ENCODE data around the gene PNMA8C.

The PNMA8C gene

DNA sequence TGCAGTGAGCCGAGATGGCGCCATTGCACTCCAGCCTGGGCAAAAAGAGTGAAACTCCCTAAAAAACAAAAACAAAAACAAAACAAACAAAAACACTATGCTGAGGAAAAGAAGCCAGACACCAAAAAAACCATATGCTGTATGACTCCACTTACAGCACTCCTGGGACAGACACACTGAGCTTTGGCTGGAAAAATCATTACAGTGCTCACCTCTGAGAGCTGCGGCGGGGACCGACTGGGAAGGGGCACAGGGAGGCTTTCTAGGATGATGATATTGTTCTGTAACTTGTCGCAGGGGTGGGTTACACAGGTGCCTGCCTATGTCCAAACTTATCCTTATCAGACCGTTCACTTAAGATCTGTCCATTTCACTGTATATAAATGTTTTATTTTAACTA, 34.8 kb upstream of the PNMA8C start:
- H3K27ac ChIP-seq (ENCODE audit: low read depth, low read length, severe bottlenecking) = no peak overlapping the region
- WGBS, 2 experiments (ENCODE audit: insufficient coverage in 2 of 2) = 100% methylated on average over 4 of the region's 7 CpGs; no CpG with 5 or more reads in 1 of the 2 experiments
- H3K4me3 ChIP-seq (ENCODE audit: extremely low read depth, insufficient read depth, low read length, poor library complexity, severe bottlenecking) = no peak overlapping the region
- peaks cover 21% of the 10 kb centered on the region for H3K36me3 ChIP-seq (ENCODE audit: control insufficient read depth, insufficient read depth, low read length)
- no peaks in the 10 kb centered on the region for H3K4me1 ChIP-seq (ENCODE audit: control insufficient read depth, insufficient read depth, low read length, poor library complexity, severe bottlenecking)
- H3K9me3 ChIP-seq (ENCODE audit: control insufficient read depth, low read length) = no peaks in the 10 kb centered on the region

DNA sequence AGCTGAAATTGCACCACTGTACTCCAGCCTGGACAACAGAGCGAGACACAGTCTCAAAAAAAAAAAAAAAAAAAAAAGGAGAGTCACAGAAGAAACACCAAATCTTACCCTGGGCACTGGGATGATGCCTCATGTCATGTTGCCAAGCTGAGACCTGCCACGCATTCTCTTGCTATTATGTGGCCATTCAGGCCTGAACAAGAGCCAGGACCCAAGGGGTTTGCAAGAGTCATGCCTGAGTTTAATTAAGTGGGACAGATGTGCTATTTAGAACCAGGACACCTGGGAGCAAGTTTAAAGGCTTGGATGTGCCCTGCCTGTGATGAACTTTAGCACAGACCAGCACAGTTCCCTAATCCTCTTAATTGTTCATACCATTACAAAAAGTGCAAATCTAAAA, 32.8 kb upstream of the PNMA8C start:
- Histone ChIP-seq H3K4me1 (ENCODE audit: control insufficient read depth, insufficient read depth, low read length, poor library complexity, severe bottlenecking) (no peaks in the 10 kb centered on the region), H3K4me3 (ENCODE audit: extremely low read depth, insufficient read depth, low read length, poor library complexity, severe bottlenecking) (no peak overlapping the region), H3K36me3 (ENCODE audit: control insufficient read depth, insufficient read depth, low read length) (peaks cover 3% of the 10 kb centered on the region), H3K27ac (ENCODE audit: low read depth, low read length, severe bottlenecking) (no peak overlapping the region), H3K9me3 (ENCODE audit: control insufficient read depth, low read length) (no peaks in the 10 kb centered on the region)
- WGBS, 2 experiments (ENCODE audit: insufficient coverage in 2 of 2) = 100% methylated on average over 1 of the region's 2 CpGs

DNA sequence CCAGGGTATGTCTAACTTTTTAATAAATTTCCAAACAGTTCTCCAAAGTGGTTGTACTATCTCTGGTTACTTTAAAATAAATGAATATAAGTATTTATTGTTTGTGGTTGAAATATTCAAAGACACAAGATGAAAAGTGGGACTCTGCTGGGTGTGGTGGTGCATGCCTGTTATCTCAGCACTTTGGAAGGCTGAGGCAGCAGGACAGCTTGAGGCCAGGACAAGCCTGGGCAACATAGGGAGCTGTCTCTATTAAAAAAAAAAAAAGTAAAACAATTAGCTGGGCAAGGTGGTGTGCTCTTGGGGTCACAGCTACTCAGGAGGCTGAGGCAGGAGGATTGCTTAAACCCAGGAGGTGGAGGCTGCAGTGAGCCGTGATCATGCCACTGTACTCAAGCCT, 32.2 kb upstream of the PNMA8C start:
- no peak overlapping the region for H3K4me3 ChIP-seq (ENCODE audit: extremely low read depth, insufficient read depth, low read length, poor library complexity, severe bottlenecking)
- WGBS, 2 experiments (ENCODE audit: insufficient coverage in 2 of 2) = 83 to 90% methylated on average over 1 of the region's 1 CpG

DNA sequence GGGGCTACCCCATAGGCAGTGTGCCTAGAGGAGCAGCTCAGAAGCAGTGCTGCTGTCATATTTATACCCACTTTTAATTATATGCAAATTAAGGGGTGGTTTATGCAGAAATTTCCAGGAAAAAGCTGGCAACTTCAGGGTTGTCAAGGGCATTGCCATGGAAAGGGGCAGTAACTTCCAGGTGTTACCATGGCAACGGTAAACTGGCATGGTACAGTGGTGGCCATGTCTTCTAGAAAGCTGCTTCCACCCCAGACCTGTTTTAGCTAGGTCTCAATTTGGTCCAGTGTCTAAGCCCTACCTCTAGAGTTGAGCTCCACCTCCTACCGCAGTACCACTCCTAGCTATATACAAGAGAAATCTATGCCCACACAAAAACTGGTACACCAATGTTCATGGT, 31.3 kb upstream of the PNMA8C start:
- Histone ChIP-seq H3K9me3 (ENCODE audit: control insufficient read depth, low read length) (no peaks in the 10 kb centered on the region), H3K4me1 (ENCODE audit: control insufficient read depth, insufficient read depth, low read length, poor library complexity, severe bottlenecking) (no peaks in the 10 kb centered on the region), H3K36me3 (ENCODE audit: control insufficient read depth, insufficient read depth, low read length) (peaks cover 2% of the 10 kb centered on the region), H3K4me3 (ENCODE audit: extremely low read depth, insufficient read depth, low read length, poor library complexity, severe bottlenecking) (no peak overlapping the region), H3K27ac (ENCODE audit: low read depth, low read length, severe bottlenecking) (no peak overlapping the region)
- WGBS, 2 experiments (ENCODE audit: insufficient coverage in 2 of 2) = 63 to 89% methylated on average over 1 of the region's 2 CpGs

More for the DNA sequence above, 32.2 kb upstream of the PNMA8C start:
- no peaks in the 10 kb centered on the region for H3K4me1 ChIP-seq (ENCODE audit: control insufficient read depth, insufficient read depth, low read length, poor library complexity, severe bottlenecking)
- peaks cover 2% of the 10 kb centered on the region for H3K36me3 ChIP-seq (ENCODE audit: control insufficient read depth, insufficient read depth, low read length)
- H3K27ac ChIP-seq (ENCODE audit: low read depth, low read length, severe bottlenecking) = no peak overlapping the region
- H3K9me3 ChIP-seq (ENCODE audit: control insufficient read depth, low read length) = no peaks in the 10 kb centered on the region

DNA sequence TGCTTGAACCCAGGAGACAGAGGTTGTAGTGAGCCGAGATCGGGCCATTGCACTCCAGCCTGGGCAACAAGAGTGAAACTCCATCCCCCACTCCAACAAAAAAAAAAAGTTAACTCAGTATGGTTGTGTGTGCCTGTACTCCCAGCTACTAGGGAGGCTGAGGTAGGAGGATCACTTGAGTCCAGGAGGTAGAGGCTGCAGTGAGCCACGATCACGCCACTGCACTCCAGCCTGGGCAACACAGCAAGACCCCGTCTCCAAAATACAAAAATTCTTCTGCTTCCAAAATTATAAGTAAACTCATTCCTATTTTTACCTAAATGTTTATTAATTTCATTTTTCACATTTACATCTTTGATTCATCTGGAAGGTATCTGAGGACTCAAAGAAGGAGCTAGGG, 28.2 kb upstream of the PNMA8C start:
- no peaks in the 10 kb centered on the region for H3K9me3 ChIP-seq (ENCODE audit: control insufficient read depth, low read length)
- no CpG with 5 or more reads among the region's 5 CpGs for WGBS, 2 experiments (ENCODE audit: insufficient coverage in 2 of 2)
- H3K4me3 ChIP-seq (ENCODE audit: extremely low read depth, insufficient read depth, low read length, poor library complexity, severe bottlenecking) = no peak overlapping the region
- no peaks in the 10 kb centered on the region for H3K4me1 ChIP-seq (ENCODE audit: control insufficient read depth, insufficient read depth, low read length, poor library complexity, severe bottlenecking)
- H3K27ac ChIP-seq (ENCODE audit: low read depth, low read length, severe bottlenecking) = no peak overlapping the region
- H3K36me3 ChIP-seq (ENCODE audit: control insufficient read depth, insufficient read depth, low read length) = no peaks in the 10 kb centered on the region

DNA sequence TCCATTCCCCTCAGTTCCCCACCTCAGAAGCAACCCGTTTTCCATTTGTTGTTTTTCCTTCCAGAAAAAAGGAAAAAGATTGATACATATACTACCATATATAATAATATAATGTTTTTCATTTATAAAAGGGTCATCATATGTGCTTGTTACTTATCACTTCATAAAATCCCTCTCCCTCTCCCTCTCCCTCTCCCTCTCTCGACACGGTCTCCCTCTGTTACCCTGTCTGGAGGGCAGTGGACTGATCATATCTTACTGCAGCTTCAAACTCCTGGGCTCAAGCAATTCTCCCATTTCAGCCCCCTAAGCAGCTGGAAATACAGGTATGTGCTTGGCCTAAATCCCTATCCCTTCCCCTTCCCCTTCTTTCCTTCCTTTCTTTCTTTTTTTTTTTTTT, 25.5 kb upstream of the PNMA8C start:
- Histone ChIP-seq H3K36me3 (ENCODE audit: control insufficient read depth, insufficient read depth, low read length) (no peaks in the 10 kb centered on the region), H3K9me3 (ENCODE audit: control insufficient read depth, low read length) (peaks cover 3% of the 10 kb centered on the region), H3K27ac (ENCODE audit: low read depth, low read length, severe bottlenecking) (no peak overlapping the region), H3K4me1 (ENCODE audit: control insufficient read depth, insufficient read depth, low read length, poor library complexity, severe bottlenecking) (no peaks in the 10 kb centered on the region), H3K4me3 (ENCODE audit: extremely low read depth, insufficient read depth, low read length, poor library complexity, severe bottlenecking) (no peak overlapping the region)
- WGBS, 2 experiments (ENCODE audit: insufficient coverage in 2 of 2) = no CpG with 5 or more reads among the region's 3 CpGs

DNA sequence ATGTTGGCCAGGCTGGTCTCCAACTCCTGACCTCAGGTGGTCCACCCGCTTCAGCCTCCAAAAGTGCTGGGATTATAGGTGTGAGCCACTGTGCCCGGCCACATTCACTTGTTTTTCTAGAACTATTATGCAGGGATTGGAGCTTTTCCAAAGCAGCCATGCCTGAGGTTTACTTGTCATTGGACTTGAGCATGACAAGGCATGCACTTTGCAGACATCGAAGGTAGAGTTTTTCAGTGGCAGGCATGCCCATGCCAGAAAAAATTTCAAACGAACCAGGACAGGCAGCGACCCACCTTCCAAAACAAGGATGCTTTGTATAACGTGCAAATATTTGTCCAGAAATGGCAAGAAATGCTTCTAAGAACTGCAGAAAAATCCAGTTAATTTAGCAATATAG, 24.9 kb upstream of the PNMA8C start:
- Histone ChIP-seq H3K36me3 (ENCODE audit: control insufficient read depth, insufficient read depth, low read length) (no peaks in the 10 kb centered on the region), H3K4me1 (ENCODE audit: control insufficient read depth, insufficient read depth, low read length, poor library complexity, severe bottlenecking) (no peaks in the 10 kb centered on the region), H3K9me3 (ENCODE audit: control insufficient read depth, low read length) (peaks cover 5% of the 10 kb centered on the region), H3K4me3 (ENCODE audit: extremely low read depth, insufficient read depth, low read length, poor library complexity, severe bottlenecking) (no peak overlapping the region), H3K27ac (ENCODE audit: low read depth, low read length, severe bottlenecking) (no peak overlapping the region)
- WGBS, 2 experiments (ENCODE audit: insufficient coverage in 2 of 2) = 89 to 97% methylated on average over 6 of the region's 6 CpGs

DNA sequence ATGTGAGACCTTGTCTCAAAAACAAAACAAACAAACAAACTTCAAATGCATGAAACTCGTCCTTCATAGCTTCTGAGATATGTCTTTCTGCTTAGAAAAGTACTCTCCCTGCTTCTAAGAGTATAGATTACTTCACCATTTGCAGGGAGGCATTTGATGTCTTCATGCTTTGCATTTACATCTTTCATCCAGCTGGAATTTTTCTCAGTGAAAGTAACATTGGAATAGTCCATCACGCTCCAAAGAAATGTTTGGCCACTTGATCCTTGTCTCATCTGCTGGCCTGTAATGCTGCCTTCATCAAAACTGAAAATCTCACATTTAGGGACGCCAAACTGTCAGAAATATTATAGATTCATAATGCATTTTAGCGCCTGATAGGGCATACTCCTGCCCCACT, 23.4 kb upstream of the PNMA8C start:
- H3K4me3 ChIP-seq (ENCODE audit: extremely low read depth, insufficient read depth, low read length, poor library complexity, severe bottlenecking) = no peak overlapping the region
- H3K9me3 ChIP-seq (ENCODE audit: control insufficient read depth, low read length) = peaks cover 5% of the 10 kb centered on the region
- WGBS, 2 experiments (ENCODE audit: insufficient coverage in 2 of 2) = 48 to 68% methylated on average over 3 to 4 of the region's 4 CpGs
- no peak overlapping the region for H3K27ac ChIP-seq (ENCODE audit: low read depth, low read length, severe bottlenecking)
- H3K36me3 ChIP-seq (ENCODE audit: control insufficient read depth, insufficient read depth, low read length) = no peaks in the 10 kb centered on the region
- no peaks in the 10 kb centered on the region for H3K4me1 ChIP-seq (ENCODE audit: control insufficient read depth, insufficient read depth, low read length, poor library complexity, severe bottlenecking)

DNA sequence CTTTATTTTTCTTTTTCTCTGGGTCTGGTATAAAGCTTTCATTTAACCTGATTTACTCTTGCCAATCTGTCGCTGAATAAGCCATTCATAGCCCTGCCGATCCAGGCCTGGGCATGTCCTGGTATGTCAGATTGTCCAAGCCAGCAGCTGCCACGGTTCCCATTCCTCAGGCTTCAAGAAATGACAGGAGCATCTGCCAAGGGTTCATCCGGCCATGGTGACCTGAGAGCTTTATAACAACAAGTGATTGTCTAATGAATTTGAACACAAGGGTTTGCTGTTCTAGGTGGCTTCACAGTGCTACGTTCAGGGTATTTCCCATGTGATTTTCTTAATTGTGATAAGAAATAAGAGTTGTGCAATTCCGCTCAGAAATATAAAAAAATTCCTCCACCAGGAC, 22.6 kb upstream of the PNMA8C start:
- no peak overlapping the region for H3K27ac ChIP-seq (ENCODE audit: low read depth, low read length, severe bottlenecking)
- H3K4me1 ChIP-seq (ENCODE audit: control insufficient read depth, insufficient read depth, low read length, poor library complexity, severe bottlenecking) = no peaks in the 10 kb centered on the region
- peaks cover 5% of the 10 kb centered on the region for H3K9me3 ChIP-seq (ENCODE audit: control insufficient read depth, low read length)
- H3K36me3 ChIP-seq (ENCODE audit: control insufficient read depth, insufficient read depth, low read length) = no peaks in the 10 kb centered on the region
- H3K4me3 ChIP-seq (ENCODE audit: extremely low read depth, insufficient read depth, low read length, poor library complexity, severe bottlenecking) = no peak overlapping the region
- 88 to 90% methylated on average over 4 of the region's 6 CpGs for WGBS, 2 experiments (ENCODE audit: insufficient coverage in 2 of 2)

DNA sequence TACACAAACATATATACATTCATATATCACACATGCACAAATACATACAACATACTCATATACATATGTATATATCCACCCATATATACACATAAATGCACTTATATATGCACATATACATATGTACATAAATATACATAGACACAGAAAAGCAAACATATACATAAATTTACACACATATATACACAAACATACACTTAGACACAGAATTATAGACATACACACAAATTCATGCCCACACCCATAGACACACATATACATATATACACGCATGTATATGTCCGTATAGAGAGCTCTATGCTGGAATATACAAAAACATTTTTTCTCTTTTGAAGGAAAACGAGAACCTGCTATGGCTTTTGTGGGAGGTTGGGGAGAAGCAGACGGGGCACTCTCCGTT, 22.0 kb upstream of the PNMA8C start:
- Histone ChIP-seq H3K4me1 (ENCODE audit: control insufficient read depth, insufficient read depth, low read length, poor library complexity, severe bottlenecking) (no peaks in the 10 kb centered on the region), H3K36me3 (ENCODE audit: control insufficient read depth, insufficient read depth, low read length) (no peaks in the 10 kb centered on the region), H3K27ac (ENCODE audit: low read depth, low read length, severe bottlenecking) (no peak overlapping the region), H3K4me3 (ENCODE audit: extremely low read depth, insufficient read depth, low read length, poor library complexity, severe bottlenecking) (no peak overlapping the region), H3K9me3 (ENCODE audit: control insufficient read depth, low read length) (peaks cover 5% of the 10 kb centered on the region)
- 60% methylated on average over 1 of the region's 5 CpGs; no CpG with 5 or more reads in 1 of the 2 experiments for WGBS, 2 experiments (ENCODE audit: insufficient coverage in 2 of 2)

DNA sequence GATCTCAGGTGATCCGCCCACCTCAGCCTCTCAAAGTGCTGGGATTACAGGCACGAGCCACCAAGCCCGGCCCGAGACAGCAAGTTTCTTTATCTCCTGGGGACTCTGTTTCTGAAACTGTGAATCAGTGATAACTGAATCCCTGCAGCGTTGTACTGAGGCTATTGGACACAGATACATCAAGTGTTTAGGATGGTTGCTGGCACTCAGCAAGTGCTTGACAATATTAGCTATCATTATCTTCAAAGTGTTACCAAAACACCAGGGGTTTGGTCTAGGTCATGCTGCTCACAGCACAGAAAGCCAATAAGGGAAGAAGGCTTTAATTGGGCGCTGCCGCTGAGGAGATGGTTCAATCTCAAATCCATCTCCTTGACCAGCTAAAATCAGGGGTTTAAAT, 20.5 kb upstream of the PNMA8C start:
- Histone ChIP-seq H3K36me3 (ENCODE audit: control insufficient read depth, insufficient read depth, low read length) (no peaks in the 10 kb centered on the region), H3K9me3 (ENCODE audit: control insufficient read depth, low read length) (peaks cover 5% of the 10 kb centered on the region), H3K4me1 (ENCODE audit: control insufficient read depth, insufficient read depth, low read length, poor library complexity, severe bottlenecking) (no peaks in the 10 kb centered on the region), H3K27ac (ENCODE audit: low read depth, low read length, severe bottlenecking) (no peak overlapping the region), H3K4me3 (ENCODE audit: extremely low read depth, insufficient read depth, low read length, poor library complexity, severe bottlenecking) (no peak overlapping the region)
- WGBS, 2 experiments (ENCODE audit: insufficient coverage in 2 of 2) = 58 to 60% methylated on average over 5 to 6 of the region's 7 CpGs

Data from mesodermal cell (in vitro differentiated cells).